Kidney capillary endothelial cell (primary cell): ENCODE results near the gene SHLD2.
"Not testable (repeated sequence)": the region's sequence is repeated elsewhere in the genome, so short reads cannot be mapped to it uniquely, and the experiment has no call there.

ENCODE experiments used
- DNase-seq: peaks from one replicate; pipeline ENCODE4 v3.0.0-alpha.2; 2018; ENCODE audit warnings: low spot score

The SHLD2 gene

DNA sequence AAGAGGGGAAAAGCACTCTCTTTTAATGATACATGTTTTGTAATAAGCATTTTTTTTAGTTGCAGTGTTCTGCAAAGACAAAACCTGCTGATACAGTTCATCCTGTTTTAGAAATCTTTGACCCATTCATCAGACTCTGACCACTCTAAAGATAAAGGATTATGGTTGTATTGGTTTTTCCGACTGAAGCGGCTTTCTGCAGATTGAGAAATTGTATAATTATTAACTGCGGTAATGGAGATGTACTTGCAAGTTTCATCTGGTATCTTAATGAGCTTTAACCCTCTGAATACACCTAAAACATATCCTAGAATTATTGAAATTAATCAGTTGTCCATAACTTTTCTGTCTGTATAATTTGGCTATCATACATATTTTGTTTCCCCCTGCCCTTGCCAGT, 50.6 kb downstream of the SHLD2 start:
- not testable (repeated sequence) for DNase-seq

DNA sequence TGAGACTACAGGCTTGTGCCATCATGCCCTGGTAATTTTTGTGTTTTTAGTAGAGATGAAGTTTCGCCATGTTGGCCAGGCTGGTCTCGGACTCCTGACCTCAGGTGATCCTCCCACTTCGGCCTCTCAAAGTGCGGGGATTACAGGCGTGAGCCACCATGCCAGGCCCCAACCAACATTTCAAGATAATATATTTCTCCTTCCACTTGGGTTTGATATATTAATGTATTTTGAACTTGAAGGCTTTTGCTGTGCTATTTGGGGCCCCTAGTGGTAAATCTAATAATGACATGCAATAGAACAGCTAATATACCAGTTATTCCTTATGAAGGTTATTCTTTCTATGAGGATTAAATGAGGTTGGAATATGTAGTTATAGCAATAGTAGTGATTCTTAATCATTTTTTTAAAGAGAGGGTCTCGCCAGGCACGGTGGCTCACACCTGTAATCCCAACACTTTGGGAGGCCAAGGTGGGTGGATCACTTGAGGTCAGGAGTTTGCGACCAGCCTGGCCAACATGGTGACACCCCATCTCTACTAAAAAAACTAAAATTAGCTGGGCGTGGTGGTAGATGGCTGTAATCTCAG, 54.1 kb downstream of the SHLD2 start:
- DNase-seq, result not testable (repeated sequence)

DNA sequence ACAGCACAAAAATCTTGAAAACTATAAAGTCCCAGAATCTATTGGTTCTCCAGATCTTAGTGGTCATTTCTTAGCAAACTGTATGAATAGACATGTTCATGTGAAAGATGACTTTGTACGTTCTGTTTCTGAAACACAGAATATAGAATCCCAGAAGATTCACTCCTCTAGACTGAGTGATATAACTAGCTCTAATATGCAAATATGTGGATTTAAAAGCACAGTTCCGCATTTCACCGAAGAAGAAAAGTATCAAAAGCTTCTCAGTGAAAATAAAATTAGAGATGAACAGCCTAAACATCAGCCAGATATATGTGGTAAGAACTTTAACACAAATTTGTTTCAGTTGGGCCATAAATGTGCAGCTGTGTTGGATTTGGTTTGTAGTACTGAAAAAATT, 56.5 kb downstream of the SHLD2 start:
- not testable (repeated sequence) for DNase-seq

DNA sequence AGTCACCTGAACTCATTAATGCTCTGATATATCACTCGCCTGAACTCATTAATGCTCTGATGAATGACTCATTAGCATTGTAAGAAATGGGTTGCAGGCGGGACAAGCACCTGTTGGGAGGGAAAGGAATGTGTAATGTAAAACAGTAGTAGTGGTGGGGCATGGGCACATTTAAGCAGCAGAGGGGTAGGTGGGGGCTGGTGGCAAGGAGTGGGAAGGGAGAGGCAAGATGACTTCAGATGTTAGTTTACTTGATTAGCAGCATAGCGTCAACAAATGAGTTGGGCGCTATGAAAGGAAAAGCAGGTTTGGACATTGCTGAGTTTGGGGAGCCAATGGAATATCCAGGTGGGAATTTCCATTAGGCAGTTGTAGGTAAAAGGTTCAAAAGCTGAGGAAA, 61.8 kb downstream of the SHLD2 start:
- not testable (repeated sequence) for DNase-seq

DNA sequence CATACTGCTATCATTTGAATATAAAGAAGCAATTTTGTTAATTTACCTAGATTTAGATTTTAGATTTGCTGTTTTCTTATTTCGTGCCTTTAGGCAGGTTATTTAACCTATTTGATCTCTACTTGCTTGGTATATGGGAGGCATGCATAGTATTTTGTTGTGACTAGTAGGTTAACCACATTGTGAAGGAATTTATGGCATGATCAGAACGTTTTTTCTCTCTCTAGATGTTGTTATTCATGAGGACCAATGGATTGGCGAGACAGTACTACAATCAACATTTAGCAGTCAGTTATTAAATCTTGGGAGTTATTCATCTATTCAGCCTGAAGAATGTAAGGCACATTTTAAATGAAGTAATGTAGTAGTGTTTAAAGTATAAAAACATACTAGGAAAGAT, 62.8 kb downstream of the SHLD2 start:
- not testable (repeated sequence) for DNase-seq

DNA sequence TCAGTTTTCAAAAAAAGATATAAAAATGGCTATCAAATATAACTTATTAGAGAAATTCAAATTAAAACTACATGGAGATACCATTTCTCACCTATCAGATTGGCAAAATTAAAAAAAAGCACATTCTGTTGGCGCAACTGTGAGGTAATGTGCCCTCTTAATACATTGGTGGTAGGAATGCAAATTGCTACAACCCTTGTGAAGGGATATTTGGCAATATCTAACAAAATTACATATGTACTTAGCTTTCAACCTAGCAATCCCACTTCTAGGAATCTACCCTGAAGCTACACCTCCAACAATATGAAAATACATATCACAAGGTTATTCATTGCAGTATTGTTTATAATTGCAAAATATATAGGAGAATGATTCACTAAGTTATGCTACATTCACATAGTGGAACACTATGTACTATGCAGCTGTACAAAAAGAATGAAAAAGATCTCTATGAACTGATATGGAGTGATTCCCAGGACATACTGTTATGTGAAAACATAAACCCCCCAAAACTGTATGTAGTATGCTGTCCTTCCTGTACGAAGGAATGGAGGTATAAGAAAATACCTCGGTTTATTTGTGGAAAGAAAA, 67.8 kb downstream of the SHLD2 start:
- DNase-seq, result not testable (repeated sequence)

DNA sequence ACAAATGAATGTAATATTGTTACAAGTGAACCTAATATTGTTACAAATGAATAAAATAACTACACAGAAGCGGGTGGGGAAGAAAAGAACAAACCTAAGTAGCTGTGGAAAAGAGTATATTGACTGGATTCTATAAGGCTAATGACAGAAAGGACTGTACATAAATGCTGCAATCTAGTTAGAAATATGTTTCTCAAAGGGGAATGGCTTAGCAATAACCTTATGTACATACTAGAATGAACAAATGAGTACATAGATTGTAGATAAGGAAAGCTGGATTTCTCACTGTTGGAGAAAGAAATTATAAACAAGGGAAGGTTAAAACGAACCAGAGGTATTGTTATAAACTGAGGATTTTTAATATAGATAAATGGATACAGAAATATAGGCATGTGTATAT, 68.4 kb downstream of the SHLD2 start:
- DNase-seq, result not testable (repeated sequence)

DNA sequence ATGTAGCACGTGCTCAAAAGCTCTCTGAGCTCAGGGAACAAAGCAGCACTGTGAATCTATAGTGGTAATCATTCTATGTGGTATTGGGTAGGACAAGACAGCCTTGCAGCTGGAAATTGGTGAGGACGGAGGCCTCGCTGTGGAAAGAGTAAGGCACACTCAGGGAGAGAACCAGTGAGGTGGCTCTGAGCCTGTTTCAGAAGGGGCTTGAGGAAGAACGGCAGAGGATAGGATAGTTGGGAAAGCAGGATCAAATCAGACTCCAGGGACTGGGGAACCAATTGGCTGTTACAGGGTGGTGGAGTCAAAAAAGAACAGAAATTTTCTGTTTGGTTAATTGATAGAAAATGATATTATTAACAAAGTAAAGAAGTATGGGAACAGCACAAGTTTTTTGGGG, 74.9 kb downstream of the SHLD2 start:
- DNase-seq, result not testable (repeated sequence)

DNA sequence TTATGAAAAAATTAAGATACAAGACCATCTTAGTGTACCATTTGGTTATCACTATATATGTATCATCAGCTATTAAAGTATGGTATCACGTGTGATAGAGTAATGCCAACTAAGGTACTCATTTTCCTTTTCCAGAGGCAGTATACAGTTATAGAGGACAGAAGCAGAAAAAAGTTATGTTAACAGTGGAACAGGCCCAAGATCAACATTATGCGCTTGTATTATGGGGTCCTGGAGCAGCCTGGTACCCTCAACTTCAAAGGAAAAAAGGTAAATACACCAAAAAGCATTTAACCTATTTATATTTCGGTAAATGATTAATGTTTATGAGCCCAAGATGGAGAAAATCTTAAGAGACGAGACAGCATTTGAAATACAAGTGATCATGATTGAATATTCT, 75.7 kb downstream of the SHLD2 start:
- DNase-seq, result not testable (repeated sequence)

DNA sequence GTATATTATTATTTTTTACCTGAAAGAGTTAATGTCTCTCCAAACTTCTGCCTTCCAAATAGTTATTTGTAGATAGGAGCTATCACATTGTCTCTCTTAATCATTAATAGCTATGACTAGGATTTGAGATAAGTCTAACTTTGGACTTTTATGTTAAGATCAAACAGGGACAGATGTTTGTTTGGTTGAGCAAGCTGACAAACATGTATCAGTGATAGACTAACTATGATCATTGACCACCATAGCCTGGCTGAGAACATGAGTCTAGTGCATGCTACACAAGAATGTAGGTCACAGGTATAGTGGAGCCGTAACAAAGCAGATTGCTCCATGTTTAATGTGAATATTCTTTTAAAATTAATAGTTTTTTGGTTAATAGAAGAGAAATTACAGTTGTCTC, 76.7 kb downstream of the SHLD2 start:
- not testable (repeated sequence) for DNase-seq

DNA sequence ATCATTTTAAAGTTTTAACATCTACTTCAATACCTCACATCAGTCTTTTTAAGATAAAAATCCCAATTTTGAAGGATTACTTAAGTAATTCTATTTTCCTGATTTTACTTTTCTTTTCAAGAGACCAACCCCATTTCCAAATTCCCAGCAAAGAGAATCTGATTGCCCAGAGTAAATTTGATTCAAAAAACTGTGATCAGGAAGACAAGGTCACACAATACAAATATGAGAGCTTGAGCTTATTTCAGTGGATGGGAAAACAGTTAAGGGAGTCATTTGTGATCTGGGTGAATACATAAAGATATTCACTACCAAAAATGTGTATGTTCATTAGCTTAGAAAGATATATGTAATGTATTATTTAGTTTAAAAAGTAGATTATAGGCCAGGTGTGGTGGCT, 77.2 kb downstream of the SHLD2 start:
- not testable (repeated sequence) for DNase-seq

DNA sequence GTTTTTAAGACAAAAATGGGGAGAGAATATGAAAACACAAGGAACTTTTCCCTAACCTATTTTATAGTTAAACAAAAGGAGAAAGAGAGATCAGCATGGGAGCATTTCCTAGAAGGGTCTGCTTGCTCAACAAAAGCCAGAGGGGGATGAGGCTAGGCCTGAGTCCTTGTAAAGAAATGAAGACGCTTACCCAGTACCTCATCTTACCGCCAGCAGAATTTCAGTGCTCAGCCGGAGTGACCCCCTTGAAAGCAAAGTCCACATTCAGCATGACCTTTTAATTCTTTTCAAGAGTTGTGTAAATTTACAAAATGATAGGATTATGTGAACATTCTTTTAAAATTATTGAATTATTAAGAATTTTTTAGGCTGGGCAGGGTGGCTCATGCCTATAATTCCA, 82.6 kb downstream of the SHLD2 start:
- not testable (repeated sequence) for DNase-seq

DNA sequence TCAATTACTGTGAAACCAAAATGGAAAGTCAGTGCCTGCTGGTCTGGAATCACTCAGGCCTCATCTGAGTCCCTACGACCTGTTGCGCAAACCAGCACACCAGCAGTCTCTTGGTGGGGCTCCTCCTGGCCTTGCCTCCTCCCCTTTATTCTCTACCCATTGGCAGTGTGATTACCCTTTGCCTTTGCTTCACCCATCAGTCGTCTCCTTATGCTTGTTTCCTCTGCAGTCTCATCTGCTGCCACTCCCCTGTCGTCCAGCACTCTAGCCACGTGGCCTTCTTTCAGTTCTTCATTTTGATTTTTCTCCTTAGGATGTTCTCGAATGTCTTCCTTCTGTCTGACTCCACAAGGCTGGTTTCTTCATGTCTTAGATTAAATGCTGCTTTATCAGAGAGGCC, 89.4 kb downstream of the SHLD2 start:
- DNase-seq, result not testable (repeated sequence)

DNA sequence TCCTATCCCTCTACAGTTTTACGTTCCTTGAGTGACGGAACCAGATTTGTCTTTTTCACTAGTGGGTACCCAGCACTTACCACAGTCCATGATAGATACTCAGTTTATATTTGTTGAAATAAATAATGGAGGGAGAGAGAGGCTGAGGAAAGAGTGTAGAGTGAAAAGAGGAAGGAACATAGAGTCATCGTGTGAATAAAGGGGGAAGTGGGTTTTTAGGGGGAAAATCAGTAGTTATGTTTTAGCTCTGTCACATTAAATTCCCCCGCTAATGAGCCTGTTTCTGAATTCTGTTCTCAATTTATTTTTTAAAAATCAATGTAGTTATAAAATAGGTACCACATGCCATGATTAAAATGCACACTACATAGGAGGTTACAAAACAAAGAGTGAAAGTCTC, 91.0 kb downstream of the SHLD2 start:
- not testable (repeated sequence) for DNase-seq

DNA sequence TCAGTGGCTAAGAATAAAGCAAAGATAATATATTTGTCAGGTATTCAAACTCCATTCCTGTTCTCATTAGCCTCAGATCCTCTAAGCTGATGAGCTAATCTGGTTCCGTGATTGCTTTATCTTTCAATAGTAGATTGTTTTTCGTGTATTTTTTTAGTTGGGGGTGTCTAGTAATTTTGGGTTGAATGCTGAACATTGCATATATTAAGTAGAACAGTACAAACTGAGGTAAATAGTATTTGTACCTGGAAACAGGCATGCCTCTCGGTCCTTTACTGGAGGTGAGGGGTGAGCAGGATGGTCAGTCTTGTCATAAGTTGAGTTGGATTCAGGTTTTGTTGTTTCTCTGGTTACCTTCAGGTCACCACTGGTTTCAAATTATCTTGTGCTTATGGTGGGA, 92.6 kb downstream of the SHLD2 start:
- DNase-seq, result not testable (repeated sequence)

DNA sequence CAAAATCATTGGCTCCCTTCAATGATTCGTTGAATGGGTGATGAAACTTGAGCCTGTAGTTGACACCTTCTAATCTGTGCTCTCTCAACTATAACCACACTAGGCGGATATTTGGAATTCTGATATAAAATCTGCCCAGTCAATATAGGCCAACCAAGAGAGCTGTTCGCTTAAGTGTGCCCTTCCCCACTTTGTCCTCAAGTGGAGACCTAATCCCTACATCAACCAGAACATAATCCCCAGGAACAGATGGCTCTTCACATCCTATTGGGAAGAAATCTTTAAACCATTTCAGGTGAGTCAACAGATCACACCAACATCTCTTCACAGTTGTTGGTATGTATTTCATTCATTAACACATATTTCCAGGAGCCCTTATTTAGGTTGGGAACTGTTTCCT, 96.8 kb downstream of the SHLD2 start:
- DNase-seq, result not testable (repeated sequence)

DNA sequence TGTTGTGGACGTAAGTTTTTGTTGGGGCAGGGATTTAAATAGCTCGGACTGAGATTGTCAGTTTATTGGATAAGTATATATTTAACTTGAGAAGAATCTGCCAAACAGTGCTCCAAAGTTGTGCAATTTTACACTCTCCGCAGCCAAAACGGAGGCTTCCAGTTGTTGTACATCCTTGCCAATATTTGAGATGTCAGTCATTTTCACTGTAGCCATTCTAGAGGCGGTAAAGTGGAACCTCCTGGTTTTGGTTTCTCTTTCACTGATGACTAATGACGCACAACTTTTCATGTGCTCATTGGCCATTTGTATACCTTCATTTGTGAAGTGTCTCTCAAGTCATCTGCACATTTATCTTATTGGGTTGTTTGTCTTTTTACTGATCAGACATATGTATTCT, 105.9 kb downstream of the SHLD2 start:
- DNase-seq, result not testable (repeated sequence)

DNA sequence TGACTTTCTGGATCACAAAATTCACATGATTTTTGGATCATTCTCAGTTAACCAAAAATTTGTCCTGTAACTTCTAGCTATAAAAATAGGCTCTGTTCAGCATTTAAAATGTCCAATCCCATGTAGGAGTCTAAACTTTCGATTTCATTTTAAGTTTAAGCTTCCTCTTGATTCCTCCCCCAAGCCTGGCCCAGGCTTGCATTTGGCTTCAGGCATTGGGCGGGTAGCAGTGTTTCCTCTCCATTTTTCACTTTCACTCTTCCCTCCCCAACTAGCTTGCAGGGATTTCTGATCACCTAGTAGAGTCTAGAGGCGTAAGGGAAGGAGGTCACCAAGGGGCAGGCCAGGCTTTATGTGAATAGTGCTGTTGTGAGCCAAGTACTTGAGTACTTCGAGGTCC, 109.8 kb downstream of the SHLD2 start:
- DNase-seq, result not testable (repeated sequence)

DNA sequence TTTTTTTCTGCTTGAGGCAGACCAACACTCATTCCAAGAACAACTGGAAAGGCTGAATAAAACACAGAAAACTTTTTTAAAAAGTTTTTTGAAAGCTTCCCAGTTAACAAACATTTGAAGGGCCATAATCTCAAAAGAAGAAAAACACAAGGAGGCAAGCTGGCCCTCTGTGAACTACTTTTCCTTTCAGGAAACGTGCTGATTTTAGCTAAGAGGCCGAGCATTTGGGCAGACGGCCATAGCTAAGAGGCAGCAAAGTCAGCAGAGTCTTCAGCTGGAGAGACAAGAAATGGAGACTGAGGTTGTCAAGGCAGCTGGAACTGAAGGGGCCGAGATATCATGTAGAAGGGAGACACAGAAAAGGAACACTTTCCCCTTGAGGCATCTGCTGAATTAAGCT, 111.9 kb downstream of the SHLD2 start:
- not testable (repeated sequence) for DNase-seq

DNA sequence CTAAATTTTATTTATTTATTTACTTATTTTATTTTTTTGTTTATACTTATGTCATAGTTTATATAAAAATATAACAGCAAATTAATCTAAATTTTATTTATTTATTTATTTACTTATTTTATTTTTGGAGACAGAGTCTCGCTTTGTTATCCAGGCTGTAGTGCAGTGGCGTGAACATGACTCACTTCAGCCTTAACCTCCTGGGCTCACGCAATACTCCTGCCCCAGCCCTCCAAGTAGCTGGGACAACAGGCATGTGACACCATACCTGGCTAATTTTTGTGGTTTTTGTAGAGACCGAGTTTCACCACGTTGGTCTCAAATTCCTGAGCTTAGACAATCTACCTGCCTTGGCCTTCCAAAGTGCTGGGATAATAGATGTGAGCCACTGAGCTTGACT, 115.3 kb downstream of the SHLD2 start:
- DNase-seq, result not testable (repeated sequence)

DNA sequence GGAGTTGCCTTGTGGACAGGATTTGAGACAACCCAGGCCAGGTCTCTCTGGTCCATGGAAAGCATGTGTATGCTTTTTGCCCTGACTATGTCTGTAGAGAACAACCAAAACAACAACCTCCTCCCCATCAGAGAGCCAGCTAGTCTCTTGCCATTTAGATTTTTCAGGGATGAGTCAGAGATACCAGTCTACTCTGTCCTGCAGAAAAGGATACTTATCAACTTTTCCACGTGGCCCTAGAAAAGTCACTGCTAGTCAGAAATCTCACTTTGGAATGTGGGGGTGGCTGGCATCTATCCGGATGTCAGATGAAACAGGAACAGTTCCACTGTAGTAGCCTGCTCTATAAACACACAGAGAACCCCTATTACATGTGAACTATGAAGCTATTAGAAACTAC, 116.8 kb downstream of the SHLD2 start:
- DNase-seq, result peak; percentile 30

DNA sequence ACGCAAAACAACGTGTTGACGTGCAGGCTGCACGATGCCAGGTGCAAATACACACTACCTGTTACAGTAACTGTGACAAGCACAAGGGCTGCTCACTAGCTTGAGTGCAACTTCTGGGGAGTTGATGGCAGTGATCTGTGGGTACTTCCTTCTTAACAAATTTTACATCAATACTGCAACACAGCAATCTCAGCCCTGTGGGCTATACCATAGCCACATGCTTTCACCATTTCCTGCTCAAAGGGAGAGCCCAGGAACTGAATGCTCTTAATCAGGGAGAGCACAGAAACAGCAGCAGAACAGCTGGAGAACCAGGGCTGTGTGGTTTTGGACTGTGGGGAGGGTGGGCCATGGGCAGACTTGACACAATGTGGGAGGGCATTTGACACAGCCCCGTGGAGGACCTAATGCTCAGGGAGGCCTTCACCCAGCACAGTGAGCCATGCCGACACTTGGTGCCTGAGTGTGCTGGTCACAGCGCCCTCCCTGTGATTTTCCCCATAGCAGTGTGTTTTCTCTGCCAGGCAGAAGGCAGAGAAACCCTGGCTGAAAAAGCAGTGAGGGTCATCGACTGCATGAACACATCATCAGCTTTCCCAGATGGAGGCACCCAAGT, 118.3 kb downstream of the SHLD2 start:
- DNase-seq, result not testable (repeated sequence)

DNA sequence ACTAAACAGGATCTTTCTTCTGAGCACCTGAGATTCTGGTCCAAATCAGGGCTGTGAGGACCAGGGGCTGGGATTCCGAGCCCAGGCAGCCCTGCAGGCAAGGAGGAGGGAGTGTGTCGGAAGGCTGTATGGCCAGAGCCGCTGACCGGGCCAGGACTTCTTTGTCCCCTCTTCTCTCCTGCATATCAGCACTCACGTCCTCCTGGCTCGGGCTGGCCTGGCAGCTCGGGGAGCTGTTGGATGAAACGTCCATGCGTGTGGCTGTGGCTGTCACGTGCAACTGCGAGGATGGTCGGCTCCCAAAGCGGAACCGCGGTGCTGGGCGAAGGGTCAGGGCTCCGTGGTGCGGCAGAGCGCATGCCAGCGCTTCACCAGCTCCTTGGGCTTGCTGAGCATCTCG, 118.8 kb downstream of the SHLD2 start:
- DNase-seq, result not testable (repeated sequence)

DNA sequence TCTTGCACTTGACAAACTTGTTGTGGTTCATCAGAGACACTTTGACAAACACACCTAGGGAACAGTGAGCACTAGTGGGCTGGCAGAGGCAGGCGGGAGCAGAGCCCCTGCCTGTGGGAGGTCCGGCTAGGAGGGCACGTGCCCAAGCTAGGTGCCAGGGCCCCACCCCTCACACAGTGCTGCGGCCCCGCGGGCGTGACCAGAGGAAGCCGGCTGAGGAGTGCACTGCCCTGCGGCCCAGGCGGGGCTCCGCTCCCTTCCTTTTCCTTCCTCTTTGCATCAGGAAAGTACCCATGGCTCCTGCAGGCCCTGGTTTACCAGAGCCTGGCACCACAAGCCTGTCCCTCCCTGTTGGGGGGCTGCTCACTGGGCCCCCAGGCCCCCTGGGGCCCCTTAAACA, 121.1 kb downstream of the SHLD2 start:
- DNase-seq, result not testable (repeated sequence)
